Mesodermal cell (in vitro differentiated cells): ENCODE measurements around the gene LDLRAD4.

Experiments
- H3K27ac ChIP-seq: 2 replicates; pipeline ENCODE4 v1.7.0; 2013; ENCODE audit warnings: mild to moderate bottlenecking, low read depth, low read length, moderate library complexity; ENCODE audit not compliant: severe bottlenecking
- H3K36me3 ChIP-seq: 2 replicates; pipeline ENCODE4 v1.7.1; 2013; ENCODE audit warnings: mild to moderate bottlenecking, low read length, moderate library complexity; ENCODE audit not compliant: control insufficient read depth, insufficient read depth
- H3K4me1 ChIP-seq: one replicate; pipeline ENCODE4 v1.7.1; 2013; ENCODE audit warnings: mild to moderate bottlenecking, low read length; ENCODE audit not compliant: insufficient read depth, control insufficient read depth, poor library complexity, severe bottlenecking
- H3K4me3 ChIP-seq: 2 replicates; pipeline ENCODE4 v1.7.0; 2013; ENCODE audit warnings: low read length, control low read depth, mild to moderate bottlenecking; ENCODE audit not compliant: insufficient read depth, poor library complexity, severe bottlenecking; ENCODE audit errors: extremely low read depth
- H3K9me3 ChIP-seq: 2 replicates; pipeline ENCODE4 v1.7.1; 2013; ENCODE audit warnings: mild to moderate bottlenecking, low read length, moderate library complexity; ENCODE audit not compliant: control insufficient read depth
- WGBS, 2 experiments: methylation state at CpG; one replicate each; pipeline ENCODE4 v1.1.5; 2013; ENCODE audit warnings: missing lambda C conversion rate in 2 of 2; ENCODE audit not compliant: insufficient coverage in 2 of 2; 5-methylcytosine and 5-hydroxymethylcytosine counted together

The LDLRAD4 gene

DNA sequence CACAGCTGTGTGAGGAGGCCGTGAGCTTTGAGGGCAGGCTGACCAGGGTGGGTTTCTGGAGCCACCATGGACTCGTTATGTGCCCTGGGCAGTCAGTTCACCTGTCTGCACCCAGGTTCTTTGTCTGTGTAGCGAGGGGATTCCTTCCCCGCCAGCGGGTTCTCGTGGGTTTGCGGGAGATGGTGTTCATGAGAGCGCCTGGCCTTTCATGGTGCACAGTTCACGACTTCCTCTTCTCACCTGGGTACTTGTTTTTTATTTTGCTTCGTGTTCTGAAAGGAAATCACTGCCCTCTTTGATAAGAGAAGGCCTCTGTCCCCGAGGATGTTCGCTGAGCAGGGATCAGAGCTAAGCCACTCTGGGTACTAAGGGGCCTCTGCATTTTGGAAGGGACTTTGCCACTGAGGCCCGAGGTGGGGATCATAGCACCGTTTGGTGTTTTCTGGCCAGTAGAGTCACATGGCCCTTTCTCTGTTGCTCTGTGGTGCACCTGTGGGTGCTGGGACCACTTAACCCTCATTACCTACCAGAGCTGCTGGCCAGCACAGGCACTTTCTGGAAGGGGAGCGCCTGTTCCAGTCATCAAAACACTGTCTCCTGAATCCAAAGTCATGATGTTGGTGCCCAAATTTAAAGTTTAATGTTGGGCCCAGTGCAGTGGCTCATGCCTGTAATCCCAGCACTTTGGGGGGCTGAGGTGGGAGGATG is 78.5 kb downstream of the LDLRAD4 start:
- H3K4me3 ChIP-seq = no peak overlapping the region
- no peaks in the 10 kb centered on the region for H3K9me3 ChIP-seq
- H3K36me3 ChIP-seq = no peaks in the 10 kb centered on the region
- peaks cover 9% of the 10 kb centered on the region for H3K4me1 ChIP-seq
- H3K27ac ChIP-seq = no peak overlapping the region
- WGBS, 2 experiments = 88 to 90% methylated on average over 15 of the region's 15 CpGs

DNA sequence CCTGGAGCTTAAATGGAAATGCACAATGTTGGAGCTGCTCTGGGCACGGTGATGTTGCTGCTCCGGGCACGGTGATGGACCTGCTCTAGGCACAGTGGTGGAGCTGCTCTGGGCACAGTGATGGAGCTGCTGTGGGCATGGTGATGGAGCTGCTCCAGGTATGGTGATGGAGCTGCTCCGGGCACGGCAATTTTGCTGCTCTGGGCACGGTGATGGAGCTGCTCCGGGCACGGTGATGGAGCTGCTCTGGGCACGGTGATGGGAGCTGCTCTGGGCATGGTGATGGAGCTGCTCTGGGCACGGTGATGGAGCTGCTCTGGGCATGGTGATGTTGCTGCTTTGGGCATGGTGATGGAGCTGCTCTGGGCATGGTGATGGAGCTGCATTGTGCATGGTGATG is 79.7 kb downstream of the LDLRAD4 start:
- Histone ChIP-seq H3K9me3 (no peaks in the 10 kb centered on the region), H3K4me1 (peaks cover 18% of the 10 kb centered on the region), H3K4me3 (no peak overlapping the region), H3K27ac (no peak overlapping the region), H3K36me3 (no peaks in the 10 kb centered on the region)
- 91 to 96% methylated on average over 4 to 10 of the region's 10 CpGs for WGBS, 2 experiments

DNA sequence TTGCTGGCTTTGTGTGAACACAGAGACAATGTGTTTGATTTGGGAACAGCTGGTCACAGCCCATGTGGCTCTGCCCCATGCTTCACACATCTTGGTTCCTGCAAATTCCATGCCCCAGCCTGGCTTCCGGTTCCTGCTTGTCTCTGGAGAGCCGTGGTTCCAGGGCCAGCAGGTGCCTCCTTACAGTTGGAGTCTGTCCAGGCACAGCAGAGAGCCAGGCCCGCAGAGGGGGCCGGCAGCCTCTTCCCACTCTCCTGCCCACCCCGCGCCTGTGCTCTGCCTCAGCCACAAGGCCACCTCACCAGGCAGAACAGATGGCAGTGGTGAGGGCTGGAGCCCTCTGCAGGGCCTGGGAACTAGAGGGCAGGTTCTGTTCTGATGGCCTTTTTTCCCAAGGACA is 81.5 kb downstream of the LDLRAD4 start:
- Histone ChIP-seq H3K27ac (no peak overlapping the region), H3K9me3 (no peaks in the 10 kb centered on the region), H3K36me3 (no peaks in the 10 kb centered on the region), H3K4me1 (peaks cover 20% of the 10 kb centered on the region), H3K4me3 (no peak overlapping the region)
- WGBS, 2 experiments = 81 to 89% methylated on average over 2 to 5 of the region's 6 CpGs

DNA sequence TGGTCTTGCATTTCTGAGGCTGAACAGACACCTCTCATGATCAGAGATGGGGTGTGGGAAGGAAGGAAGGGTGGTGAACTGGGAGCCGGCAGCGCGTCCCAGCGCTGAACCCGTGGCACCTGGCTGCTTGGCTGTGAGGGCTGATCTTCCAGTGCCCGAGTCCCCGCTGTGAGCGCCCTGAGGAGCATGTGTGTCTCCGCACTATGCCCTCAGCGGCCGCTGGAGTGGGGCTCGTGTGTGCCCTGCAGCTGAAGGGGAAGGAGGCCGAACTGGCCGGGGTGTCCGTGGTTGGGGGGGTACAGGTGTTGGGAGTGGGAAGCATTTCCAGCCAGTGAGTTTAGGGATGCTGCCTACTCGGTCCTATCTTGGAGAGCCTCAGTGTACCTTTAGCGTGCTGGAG is 82.2 kb downstream of the LDLRAD4 start:
- Histone ChIP-seq H3K9me3 (peaks cover 6% of the 10 kb centered on the region), H3K36me3 (no peaks in the 10 kb centered on the region), H3K4me1 (peaks cover 20% of the 10 kb centered on the region), H3K4me3 (no peak overlapping the region), H3K27ac (no peak overlapping the region)
- 92 to 95% methylated on average over 11 to 17 of the region's 17 CpGs for WGBS, 2 experiments

DNA sequence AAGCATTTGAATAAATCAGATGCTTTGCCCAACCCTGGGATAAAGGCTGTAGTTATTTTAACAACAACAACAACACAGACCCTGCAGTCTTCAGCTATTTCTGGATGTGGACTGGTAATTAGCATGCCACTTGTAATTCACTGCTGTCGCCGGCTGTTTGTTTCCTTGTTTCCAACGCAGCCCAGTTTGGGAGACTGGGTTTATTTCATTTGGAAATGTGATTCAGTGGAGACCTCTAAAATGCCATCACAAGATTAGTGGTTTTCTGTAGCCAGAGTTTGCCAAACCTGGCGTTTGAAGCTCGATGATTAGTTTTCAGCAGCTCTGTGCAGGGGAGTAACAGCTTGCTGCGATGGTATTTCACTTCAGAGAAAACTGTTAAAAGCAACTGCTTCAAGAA is 83.5 kb downstream of the LDLRAD4 start:
- Histone ChIP-seq H3K4me1 (peaks cover 20% of the 10 kb centered on the region), H3K36me3 (no peaks in the 10 kb centered on the region), H3K9me3 (peaks cover 7% of the 10 kb centered on the region), H3K27ac (peak overlapping the region; percentile 45), H3K4me3 (no peak overlapping the region)
- WGBS, 2 experiments = 47 to 56% methylated on average over 6 of the region's 6 CpGs

DNA sequence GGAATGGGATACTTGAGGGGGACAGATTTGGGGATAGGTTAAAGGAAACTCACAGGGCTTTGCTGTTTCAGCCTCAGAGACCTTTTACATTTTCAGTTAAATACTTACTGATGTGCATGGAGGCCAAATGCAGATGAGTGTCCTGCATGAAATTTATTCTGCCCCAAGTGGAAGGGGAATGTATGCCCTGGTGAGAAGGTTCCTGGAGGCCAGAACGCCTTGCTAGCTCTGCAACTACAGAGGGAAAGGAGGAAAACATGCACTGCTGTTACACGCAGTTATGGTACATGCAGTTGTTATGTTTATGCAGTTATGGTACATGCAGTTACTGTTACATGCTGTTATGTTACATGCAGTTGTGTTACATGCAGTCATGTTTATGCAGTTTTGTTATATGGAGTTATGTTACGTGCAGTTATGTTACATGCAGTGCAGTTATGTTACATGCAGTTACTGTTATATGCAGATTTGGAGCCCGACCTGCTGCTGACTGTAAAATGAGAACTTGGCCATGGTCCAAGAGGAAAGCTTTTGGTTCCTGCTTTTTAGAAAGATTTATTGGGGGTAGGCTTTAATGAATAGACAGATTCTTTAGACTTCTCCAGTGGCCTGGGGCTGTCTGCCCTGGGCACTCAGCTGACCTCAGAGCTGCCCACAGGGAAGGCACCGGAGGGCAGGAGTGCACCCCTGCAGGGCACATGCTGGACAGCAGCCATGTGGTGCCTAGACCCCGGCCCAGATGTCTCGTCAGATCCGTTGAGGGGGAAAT is 84.1 kb downstream of the LDLRAD4 start:
- Histone ChIP-seq H3K9me3 (peaks cover 7% of the 10 kb centered on the region), H3K27ac (peak overlapping the region; percentile 45), H3K4me3 (no peak overlapping the region), H3K36me3 (no peaks in the 10 kb centered on the region), H3K4me1 (peaks cover 20% of the 10 kb centered on the region)
- WGBS, 2 experiments = 74 to 89% methylated on average over 8 of the region's 8 CpGs

DNA sequence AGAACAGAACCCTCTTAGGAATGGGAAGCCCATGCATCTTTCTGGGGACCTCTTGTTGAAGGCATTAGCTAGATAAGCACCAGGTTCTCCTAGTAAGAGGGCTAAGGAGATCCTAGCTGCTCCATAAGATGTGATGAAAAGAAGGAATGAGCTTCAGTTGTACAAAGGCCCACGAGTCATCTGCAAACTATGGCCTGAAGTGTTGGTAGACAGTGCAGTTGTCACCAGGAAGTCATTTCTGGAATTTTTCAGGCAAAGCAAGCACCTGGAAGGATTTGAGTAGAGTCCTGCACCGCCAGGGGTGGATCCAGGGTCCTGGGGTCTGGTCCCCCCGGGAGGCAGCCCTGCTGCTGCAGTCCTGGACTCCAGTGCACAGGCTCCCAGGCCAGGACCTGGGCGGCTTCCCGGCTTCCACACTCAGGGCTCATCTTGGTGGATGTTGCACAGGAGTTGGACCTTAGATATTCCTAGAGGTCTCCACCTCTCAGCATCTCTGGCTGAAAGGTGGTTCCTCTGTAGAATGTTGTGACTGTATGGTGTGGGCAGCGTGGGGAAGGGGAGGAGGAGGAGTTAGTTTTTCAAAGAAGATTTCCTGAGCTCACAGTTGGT is 85.3 kb downstream of the LDLRAD4 start:
- no peak overlapping the region for H3K4me3 ChIP-seq
- H3K9me3 ChIP-seq = peaks cover 7% of the 10 kb centered on the region
- H3K27ac ChIP-seq = no peak overlapping the region
- no peaks in the 10 kb centered on the region for H3K36me3 ChIP-seq
- WGBS, 2 experiments = 93 to 94% methylated on average over 4 to 5 of the region's 6 CpGs
- peaks cover 20% of the 10 kb centered on the region for H3K4me1 ChIP-seq

DNA sequence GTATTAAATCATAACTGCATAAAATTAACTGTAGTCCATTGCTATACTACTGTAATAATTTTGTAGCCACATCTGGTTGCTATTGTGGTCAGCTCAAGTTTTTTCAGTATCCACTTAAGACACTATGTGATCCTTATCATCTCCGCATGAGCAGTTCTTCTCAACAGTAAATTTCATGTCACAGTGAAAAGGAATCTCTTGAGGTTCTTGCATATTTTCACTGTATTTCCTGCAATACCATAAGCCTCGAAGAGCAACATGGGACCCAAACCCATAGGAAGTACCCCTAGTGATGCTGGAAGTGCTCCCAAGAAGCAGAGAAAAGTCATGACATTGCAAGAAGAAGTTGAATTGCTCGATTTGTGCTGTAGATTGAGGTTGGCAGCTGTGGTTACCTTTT is 86.7 kb downstream of the LDLRAD4 start:
- WGBS, 2 experiments = 90 to 100% methylated on average over 2 to 3 of the region's 3 CpGs
- Histone ChIP-seq H3K4me1 (peaks cover 20% of the 10 kb centered on the region), H3K27ac (no peak overlapping the region), H3K36me3 (no peaks in the 10 kb centered on the region), H3K4me3 (no peak overlapping the region), H3K9me3 (peaks cover 7% of the 10 kb centered on the region)

DNA sequence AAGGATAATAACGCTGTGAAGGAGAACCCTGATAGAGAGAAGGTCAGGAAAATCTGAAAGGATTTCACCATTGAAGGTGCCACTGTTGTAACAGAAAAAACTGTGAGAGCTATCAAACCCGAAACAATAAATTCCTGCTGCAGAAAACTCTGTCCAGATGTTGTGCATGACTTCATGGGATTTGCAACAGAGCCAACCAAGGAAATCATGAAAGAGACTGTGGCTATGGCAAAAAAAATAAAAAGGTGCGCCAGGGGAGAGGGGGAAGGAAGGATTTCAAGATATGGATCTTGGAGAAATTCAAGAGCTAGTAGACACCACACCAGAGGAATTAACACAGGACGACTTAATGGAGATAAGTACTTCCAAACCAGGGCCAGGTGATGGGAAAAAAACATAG is 88.0 kb downstream of the LDLRAD4 start:
- H3K27ac ChIP-seq = no peak overlapping the region
- H3K4me3 ChIP-seq = no peak overlapping the region
- peaks cover 7% of the 10 kb centered on the region for H3K9me3 ChIP-seq
- no peaks in the 10 kb centered on the region for H3K36me3 ChIP-seq
- 90 to 97% methylated on average over 3 to 4 of the region's 4 CpGs for WGBS, 2 experiments
- H3K4me1 ChIP-seq = peaks cover 20% of the 10 kb centered on the region

DNA sequence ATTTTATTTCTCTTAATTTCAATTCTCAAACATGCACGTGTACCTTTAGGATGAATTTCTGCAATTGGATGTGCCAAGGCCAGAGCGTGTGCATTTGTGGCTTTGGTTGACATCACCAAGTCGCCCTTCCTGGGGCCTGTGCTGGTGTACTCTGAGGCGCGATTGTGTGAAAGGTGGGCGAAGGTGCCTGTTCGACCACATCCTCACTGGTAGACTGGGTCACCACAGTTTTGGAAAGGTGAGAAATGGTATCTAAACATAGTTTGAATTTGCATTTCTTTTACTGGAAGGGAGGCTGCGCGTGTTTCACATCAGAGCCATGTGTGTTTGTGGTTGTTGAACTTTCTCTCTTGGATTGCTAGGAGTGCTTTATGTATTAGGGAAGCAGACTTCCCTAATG is 89.8 kb downstream of the LDLRAD4 start:
- Histone ChIP-seq H3K27ac (no peak overlapping the region), H3K4me1 (peaks cover 7% of the 10 kb centered on the region), H3K36me3 (no peaks in the 10 kb centered on the region), H3K4me3 (no peak overlapping the region), H3K9me3 (peaks cover 7% of the 10 kb centered on the region)
- WGBS, 2 experiments = 86 to 90% methylated on average over 5 to 9 of the region's 9 CpGs
